HT1080 (cell line): Measurements from ENCODE around the gene ABHD16A. TPM values are rescaled to one million over a fixed set of nuclear protein-coding genes. Genes with fewer than 3 reads are reported as not detected.

Source experiments
- DNase-seq: peaks from one replicate; pipeline ENCODE4 v3.0.0-alpha.2; 2015; ENCODE audit warnings: low read depth
- total RNA-seq: library from RNA; depleted of rRNA; stranded (reverse); fragments of >200 nt; shearing (Covaris generic); gene quantifications from 2 replicates; pipeline ENCODE4 v1.2.3, GENCODE V29; 2014

The ABHD16A gene
- total RNA-seq, 1 experiment from 2014 or later: 21.6 TPM

- DNase-seq: no peak
These were observed 12.7 kb downstream of the ABHD16A start for GRCh38 chr6:31690231-31691077.

DNA sequence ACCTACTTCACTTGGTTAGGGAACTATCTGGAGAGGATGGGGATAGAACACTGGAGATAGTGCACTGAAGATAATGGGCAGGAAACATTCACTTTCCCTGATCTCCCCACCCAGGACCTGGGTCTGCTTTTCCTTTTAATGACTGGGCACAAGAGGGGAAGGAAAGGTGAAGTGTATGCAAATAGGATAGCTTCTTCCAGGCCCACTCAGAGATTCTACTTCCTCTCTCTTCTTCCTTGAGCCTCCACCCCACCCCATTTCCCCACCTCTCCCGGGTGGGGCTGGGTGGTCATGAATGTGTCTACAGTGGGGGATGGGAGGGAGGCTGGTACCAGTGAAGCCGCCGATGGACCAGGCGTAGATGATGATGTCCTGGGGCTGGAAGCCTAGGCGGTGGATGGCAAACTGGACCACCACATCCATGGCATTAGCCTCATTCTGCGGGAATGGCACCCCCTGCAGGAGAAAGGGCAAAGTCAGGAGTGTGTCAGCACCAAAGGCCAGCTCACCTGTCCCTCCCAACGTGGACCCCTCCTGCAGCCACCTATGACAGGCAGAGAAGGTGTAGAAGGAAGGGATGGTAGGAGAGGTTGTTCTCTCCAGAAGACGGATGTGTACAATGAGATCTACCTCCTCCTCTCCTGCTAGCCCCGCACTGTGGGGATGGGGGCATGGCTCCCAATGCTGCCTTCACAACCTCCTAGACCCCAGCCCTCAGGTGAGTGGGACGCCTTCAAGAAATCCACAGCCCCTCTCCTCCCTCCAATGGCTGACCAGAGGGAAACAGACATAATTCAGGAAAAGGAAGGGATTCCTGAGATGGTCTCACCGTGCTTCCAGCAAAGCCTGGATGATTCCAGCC lies 13.6 kb downstream of the ABHD16A start:
- no peak for DNase-seq

DNA sequence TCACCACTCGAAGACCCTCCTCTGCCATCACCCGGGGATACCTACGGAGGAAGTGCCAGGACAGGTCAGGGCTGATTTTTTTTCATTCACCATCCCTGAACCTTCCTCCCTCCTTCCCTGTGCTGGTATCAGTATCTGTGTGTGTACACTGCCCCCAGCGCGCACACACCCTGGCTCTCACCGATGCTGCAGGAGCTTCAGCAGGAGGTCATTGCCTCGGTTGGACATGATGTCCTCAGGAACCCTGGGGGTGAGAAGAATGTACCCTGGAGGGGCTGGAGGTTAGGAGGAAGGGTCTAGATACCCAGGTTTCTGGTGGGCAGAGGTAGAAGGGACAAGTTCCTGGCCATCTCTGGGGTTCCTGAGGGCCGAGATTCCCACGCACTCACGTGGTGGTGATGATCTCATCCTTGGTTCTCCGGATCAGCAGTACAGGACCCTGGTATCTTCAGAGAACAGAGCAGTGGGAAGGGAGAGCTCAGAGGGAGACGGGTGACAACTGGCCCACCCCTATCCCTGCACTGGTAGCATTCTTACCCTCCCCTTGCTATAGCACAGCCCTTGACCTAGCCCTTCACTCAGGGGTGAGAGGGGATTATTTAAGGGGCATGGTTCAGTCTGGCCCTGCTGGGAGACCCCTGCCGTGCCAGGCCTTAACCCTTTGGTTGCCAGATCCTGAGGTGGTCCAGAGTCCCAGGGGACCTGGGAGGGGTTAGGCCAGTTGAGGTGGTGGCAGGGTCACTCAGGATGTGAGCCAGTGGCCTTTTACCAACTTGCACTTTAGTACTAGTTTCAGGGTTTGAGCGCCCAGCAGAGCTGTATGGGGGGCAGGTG lies 15.0 kb downstream of the ABHD16A start:
- no peak for DNase-seq

DNA sequence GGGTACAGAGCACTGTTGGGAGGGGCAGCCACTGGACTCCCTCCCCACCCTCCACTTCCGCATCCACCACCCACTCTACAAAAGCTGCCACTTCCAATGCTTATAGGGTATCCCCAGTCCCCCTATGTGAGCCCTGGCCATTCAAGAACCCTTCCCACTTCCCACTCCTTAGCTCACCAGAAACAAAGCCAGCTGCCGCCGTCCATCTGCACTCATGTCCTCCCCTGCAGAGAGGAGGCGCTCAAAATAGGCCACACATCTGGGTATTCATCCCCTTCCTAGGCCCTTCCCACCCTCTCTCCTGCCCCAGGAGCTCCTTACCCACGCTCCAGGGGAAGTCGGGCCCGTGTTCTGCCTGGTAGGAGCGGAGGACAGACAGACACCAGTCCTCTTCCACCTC lies 15.8 kb downstream of the ABHD16A start:
- DNase-seq: no peak

- DNase-seq: no peak
These were observed 16.6 kb downstream of the ABHD16A start for GRCh38 chr6:31686483-31686882.

GRCh38 chr6:31683591-31683990 lies 19.5 kb downstream of the ABHD16A start:
- no peak for DNase-seq

GRCh38 chr6:31681135-31681671 lies 21.9 kb downstream of the ABHD16A start:
- DNase-seq: no peak

GRCh38 chr6:31680226-31681134 lies 22.6 kb downstream of the ABHD16A start, which contains the start of gene LY6G5C:
Gene LY6G5C, minus strand, starts transcription at chr6:31681067. Its CDS starts 694 bp downstream, at chr6:31680373.
- peak; percentile 83 for DNase-seq

- DNase-seq: no peak
These were observed 25.2 kb downstream of the ABHD16A start for GRCh38 chr6:31677955-31678354.

- no peak for DNase-seq
These were observed 26.2 kb downstream of the ABHD16A start for GRCh38 chr6:31676904-31677303.

DNA sequence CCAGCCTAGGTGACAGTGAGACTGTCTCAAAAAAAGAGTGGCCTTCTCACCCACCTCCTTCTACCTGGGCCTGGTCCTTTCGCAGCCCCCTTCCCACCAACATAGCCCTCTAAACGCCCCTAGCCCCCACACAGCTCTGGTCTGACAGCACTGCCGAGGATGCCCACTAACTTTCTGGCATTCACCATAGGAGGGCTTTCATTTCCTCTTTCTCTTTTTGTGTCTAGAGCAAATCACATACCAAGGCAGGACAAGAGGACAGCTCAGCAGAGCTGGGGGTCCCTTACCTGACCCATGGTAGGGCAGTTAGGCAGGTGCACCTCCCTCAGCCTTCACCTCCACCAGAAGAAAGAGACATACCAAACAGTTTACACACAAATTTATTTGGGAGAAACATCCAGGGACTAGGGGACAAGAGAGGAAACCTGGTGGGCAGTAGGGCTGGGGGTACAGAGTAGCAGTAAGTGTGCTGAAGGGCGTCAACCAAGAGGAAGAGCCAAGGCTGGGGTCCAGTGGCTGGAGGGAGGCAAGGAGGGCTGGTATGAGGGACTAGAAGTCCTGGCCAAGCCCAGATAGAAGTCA lies 26.7 kb downstream of the ABHD16A start:
- DNase-seq: no peak

GRCh38 chr6:31669676-31670075 lies 33.4 kb downstream of the ABHD16A start, which contains the start of gene LY6G5B:
Gene LY6G5B, plus strand, starts transcription at chr6:31669976. Its CDS starts 975 bp downstream, at chr6:31670951.
- DNase-seq: no peak

DNA sequence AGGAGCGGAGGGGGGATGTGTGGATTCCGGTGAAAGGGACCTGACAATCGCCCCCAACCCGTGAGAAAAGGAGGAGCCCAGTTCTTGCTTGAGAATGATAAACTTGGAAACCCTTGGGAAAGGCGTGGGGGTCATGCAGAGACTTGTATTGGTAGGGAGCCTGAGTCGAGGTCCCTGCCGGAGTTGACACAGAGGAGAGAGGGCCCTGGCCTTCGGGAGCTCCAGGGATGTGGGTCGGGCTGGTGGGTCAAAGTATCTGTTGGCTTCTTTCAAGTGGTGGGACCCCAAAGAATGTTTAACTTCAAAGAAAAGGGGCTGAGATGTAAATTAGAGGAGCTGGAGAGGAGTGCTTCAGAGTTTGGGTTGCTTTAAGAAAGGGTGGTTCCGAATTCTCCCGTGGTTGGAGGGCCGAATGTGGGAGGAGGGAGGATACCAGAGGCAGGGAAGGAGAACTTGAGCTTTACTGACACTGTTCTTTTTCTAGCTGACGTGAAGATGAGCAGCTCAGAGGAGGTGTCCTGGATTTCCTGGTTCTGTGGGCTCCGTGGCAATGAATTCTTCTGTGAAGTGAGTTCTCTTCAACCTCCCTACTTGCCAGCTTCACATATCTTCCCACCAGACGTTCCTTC lies 36.7 kb downstream of the ABHD16A start:
- DNase-seq: no peak

- peak; percentile 98 for DNase-seq
These were observed 37.4 kb downstream of the ABHD16A start, which contains the start of gene CSNK2B for GRCh38 chr6:31665501-31666336. Gene CSNK2B, plus strand, starts transcription at chr6:31666080. Its CDS starts 752 bp downstream, at chr6:31666832.

- DNase-seq: peak; percentile 92
These were observed 38.2 kb downstream of the ABHD16A start, which contains the start of gene GPANK1 for GRCh38 chr6:31664790-31665500. Gene GPANK1, minus strand, starts transcription at chr6:31664997. Its CDS starts 519 bp downstream, at chr6:31664478.

DNA sequence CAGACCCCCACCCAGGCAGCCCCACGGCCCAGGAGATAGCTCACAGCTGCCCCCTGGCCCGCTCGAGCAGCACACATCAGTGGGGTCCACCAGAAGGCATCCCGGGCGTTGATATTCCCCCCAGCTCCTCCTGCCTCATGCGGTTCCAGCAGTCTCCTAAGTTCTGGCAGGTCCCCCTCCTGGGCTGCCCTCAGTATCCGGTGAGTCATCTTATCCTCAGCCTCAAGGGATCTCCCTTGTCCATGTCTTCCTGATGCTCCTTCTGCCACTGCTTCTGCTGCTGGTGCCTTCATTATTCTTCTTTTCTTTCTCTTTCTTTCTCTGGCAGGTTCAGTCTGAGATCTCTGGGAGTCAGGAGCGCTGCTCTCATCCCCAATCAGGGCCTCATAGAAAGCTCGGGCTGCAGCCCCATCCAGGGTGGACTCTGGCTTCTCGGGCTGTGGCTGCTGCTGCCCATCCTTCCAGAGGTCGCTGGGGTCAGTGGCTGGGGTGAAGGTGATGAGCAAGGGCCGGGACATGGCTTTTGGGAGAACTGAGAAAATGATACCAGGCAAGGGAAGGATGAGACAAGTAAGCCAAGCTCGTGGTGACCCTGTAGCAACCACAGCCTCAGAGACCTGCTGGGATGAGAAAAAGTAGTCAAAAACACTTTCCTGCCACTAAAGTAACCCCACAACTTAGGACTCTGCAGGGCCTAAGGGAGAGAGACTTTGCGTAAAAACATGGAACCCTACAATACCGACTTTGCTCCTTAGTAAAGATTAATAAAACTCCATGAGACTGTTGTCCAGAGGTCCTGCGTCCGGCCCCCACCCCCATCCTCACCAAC lies 38.9 kb downstream of the ABHD16A start:
- DNase-seq: peak; percentile 89
